ENCODE measurements around the gene VWA3A. TPM values are rescaled to one million over a fixed set of nuclear protein-coding genes. Genes with fewer than 3 reads are reported as not detected.

Gene VWA3A
- total and polyA plus RNA-seq, 2 donors (not counting 1 experiment from before 2014, with no cell fraction given) = 0.06 to 0.17 TPM

- Histone ChIP-seq H3K79me2 (ENCODE audit: control insufficient read depth, insufficient read depth, low read length) (no peaks in the 10 kb centered on the region), H4K20me1 (ENCODE audit: control insufficient read depth, extremely low read depth, insufficient read depth, low read length) (no peaks in the 10 kb centered on the region), H3K4me3 (replicated peaks in 1 of 4; ENCODE audit: control extremely low read depth in 1 of 4, insufficient read depth in 1 of 4, low read depth in 3 of 4, low read length in 4 of 4) (no peak overlapping the region), H3K27me3 (ENCODE audit: control insufficient read depth, insufficient read depth, low read length) (no peaks in the 10 kb centered on the region), H3K4me1 (ENCODE audit: control insufficient read depth, extremely low read depth, insufficient read depth, low read length) (no peaks in the 10 kb centered on the region), H3K9ac (ENCODE audit: insufficient read depth, low read length) (no peak overlapping the region), H3K4me2 (ENCODE audit: extremely low read depth, insufficient read depth, low read length) (no peak overlapping the region), H2AFZ (ENCODE audit: low read length) (no peak overlapping the region), H3K27ac (ENCODE audit: insufficient read depth, low read length) (no peak overlapping the region), H3K36me3 (ENCODE audit: control insufficient read depth, insufficient read depth, low read length) (no peaks in the 10 kb centered on the region), H3K9me3 (ENCODE audit: control insufficient read depth, insufficient read depth, low read depth, low read length) (no peaks in the 10 kb centered on the region)
- TF ChIP-seq, protein P1, sequence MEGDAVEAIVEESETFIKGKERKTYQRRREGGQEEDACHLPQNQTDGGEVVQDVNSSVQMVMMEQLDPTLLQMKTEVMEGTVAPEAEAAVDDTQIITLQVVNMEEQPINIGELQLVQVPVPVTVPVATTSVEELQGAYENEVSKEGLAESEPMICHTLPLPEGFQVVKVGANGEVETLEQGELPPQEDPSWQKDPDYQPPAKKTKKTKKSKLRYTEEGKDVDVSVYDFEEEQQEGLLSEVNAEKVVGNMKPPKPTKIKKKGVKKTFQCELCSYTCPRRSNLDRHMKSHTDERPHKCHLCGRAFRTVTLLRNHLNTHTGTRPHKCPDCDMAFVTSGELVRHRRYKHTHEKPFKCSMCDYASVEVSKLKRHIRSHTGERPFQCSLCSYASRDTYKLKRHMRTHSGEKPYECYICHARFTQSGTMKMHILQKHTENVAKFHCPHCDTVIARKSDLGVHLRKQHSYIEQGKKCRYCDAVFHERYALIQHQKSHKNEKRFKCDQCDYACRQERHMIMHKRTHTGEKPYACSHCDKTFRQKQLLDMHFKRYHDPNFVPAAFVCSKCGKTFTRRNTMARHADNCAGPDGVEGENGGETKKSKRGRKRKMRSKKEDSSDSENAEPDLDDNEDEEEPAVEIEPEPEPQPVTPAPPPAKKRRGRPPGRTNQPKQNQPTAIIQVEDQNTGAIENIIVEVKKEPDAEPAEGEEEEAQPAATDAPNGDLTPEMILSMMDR (conservative IDR thresholded peaks at IDR 0.05 in 1 of 2, IDR thresholded peaks at IDR 0.05 in 1 of 2; ENCODE audit: low read depth in 1 of 2, low read length in 2 of 2) = no peak
- no peak for TF ChIP-seq EZH2 (IDR thresholded peaks at IDR 0.05; ENCODE audit: low read length, missing control alignments)
- DNase-seq (ENCODE audit: low read depth in 2 of 2) = no peak
Observed at GRCh38 chr16:22130528-22130927, 38.2 kb downstream of the VWA3A start.

- H3K4me2 ChIP-seq (ENCODE audit: extremely low read depth, insufficient read depth, low read length) = no peak overlapping the region
- no peaks in the 10 kb centered on the region for H3K36me3 ChIP-seq (ENCODE audit: control insufficient read depth, insufficient read depth, low read length)
- no peaks in the 10 kb centered on the region for H3K9me3 ChIP-seq (ENCODE audit: control insufficient read depth, insufficient read depth, low read depth, low read length)
- no peak overlapping the region for H3K9ac ChIP-seq (ENCODE audit: insufficient read depth, low read length)
- H4K20me1 ChIP-seq (ENCODE audit: control insufficient read depth, extremely low read depth, insufficient read depth, low read length) = no peaks in the 10 kb centered on the region
- no peaks in the 10 kb centered on the region for H3K27me3 ChIP-seq (ENCODE audit: control insufficient read depth, insufficient read depth, low read length)
- no peak overlapping the region for H2AFZ ChIP-seq (ENCODE audit: low read length)
- TF ChIP-seq, protein P1 (conservative IDR thresholded peaks at IDR 0.05 in 1 of 2, IDR thresholded peaks at IDR 0.05 in 1 of 2; ENCODE audit: low read depth in 1 of 2, low read length in 2 of 2) = no peak
- no peak for TF ChIP-seq EZH2 (IDR thresholded peaks at IDR 0.05; ENCODE audit: low read length, missing control alignments)
- no peaks in the 10 kb centered on the region for H3K4me1 ChIP-seq (ENCODE audit: control insufficient read depth, extremely low read depth, insufficient read depth, low read length)
- DNase-seq (ENCODE audit: low read depth in 2 of 2) = no peak
- no peak overlapping the region for H3K27ac ChIP-seq (ENCODE audit: insufficient read depth, low read length)
- no peaks in the 10 kb centered on the region for H3K79me2 ChIP-seq (ENCODE audit: control insufficient read depth, insufficient read depth, low read length)
- H3K4me3 ChIP-seq (replicated peaks in 1 of 4; ENCODE audit: control extremely low read depth in 1 of 4, insufficient read depth in 1 of 4, low read depth in 3 of 4, low read length in 4 of 4) = no peak overlapping the region
Observed at GRCh38 chr16:22132801-22133200, 40.5 kb downstream of the VWA3A start.

DNA sequence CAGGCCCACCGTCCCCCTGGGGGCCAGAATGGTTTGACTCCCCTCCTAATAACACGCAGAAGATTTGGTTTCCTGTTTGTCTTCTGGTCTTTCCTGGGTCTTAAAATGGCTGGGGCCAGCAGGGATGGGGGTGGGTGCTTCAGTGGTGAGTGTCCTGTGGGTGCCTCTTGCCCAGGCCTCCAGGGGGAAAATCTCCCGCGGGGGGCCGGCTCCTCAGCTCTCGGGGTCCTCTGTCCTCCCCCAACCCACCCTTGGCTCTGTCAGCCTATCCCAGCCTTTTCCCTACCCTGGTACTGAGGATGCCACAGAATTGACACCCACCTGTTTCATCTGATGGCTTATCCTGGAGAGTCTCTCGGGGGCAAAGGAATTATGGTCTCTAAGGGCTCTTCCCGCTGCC lies 46.1 kb downstream of the VWA3A start:
- no peak overlapping the region for H3K9ac ChIP-seq (ENCODE audit: insufficient read depth, low read length)
- no peak overlapping the region for H3K4me2 ChIP-seq (ENCODE audit: extremely low read depth, insufficient read depth, low read length)
- no peaks in the 10 kb centered on the region for H3K36me3 ChIP-seq (ENCODE audit: control insufficient read depth, insufficient read depth, low read length)
- no peak for DNase-seq (ENCODE audit: low read depth in 2 of 2)
- no peaks in the 10 kb centered on the region for H3K4me1 ChIP-seq (ENCODE audit: control insufficient read depth, extremely low read depth, insufficient read depth, low read length)
- no peaks in the 10 kb centered on the region for H3K79me2 ChIP-seq (ENCODE audit: control insufficient read depth, insufficient read depth, low read length)
- no peak overlapping the region for H3K27ac ChIP-seq (ENCODE audit: insufficient read depth, low read length)
- no peak overlapping the region for H3K4me3 ChIP-seq (replicated peaks in 1 of 4; ENCODE audit: control extremely low read depth in 1 of 4, insufficient read depth in 1 of 4, low read depth in 3 of 4, low read length in 4 of 4)
- peaks cover 10% of the 10 kb centered on the region for H3K27me3 ChIP-seq (ENCODE audit: control insufficient read depth, insufficient read depth, low read length)
- TF ChIP-seq EZH2 (IDR thresholded peaks at IDR 0.05; ENCODE audit: low read length, missing control alignments) = no peak
- TF ChIP-seq, protein P1 (conservative IDR thresholded peaks at IDR 0.05 in 1 of 2, IDR thresholded peaks at IDR 0.05 in 1 of 2; ENCODE audit: low read depth in 1 of 2, low read length in 2 of 2) = no peak
- H4K20me1 ChIP-seq (ENCODE audit: control insufficient read depth, extremely low read depth, insufficient read depth, low read length) = no peaks in the 10 kb centered on the region
- no peaks in the 10 kb centered on the region for H3K9me3 ChIP-seq (ENCODE audit: control insufficient read depth, insufficient read depth, low read depth, low read length)
- no peak overlapping the region for H2AFZ ChIP-seq (ENCODE audit: low read length)
